Inferior parietal cortex (tissue), 1 donor: ENCODE results near the gene PDZRN3.

Source experiments
- DNase-seq: peaks from one replicate; pipeline ENCODE4 v3.0.0-alpha.2; 2016; ENCODE audit errors: extremely low spot score

PDZRN3 gene

GRCh38 chr3:73389928-73390327 is 234.8 kb downstream of the PDZRN3 start:
- DNase-seq = no peak

- DNase-seq = no peak
Observed at GRCh38 chr3:73389117-73389813, 235.5 kb downstream of the PDZRN3 start.

- no peak for DNase-seq
Observed at GRCh38 chr3:73385568-73385967, 239.2 kb downstream of the PDZRN3 start.

GRCh38 chr3:73384091-73384906 is 240.4 kb downstream of the PDZRN3 start:
- DNase-seq = no peak

- no peak for DNase-seq
Observed at GRCh38 chr3:73383470-73384049, 241.2 kb downstream of the PDZRN3 start.

- no peak for DNase-seq
Observed at GRCh38 chr3:73381551-73381950, 243.2 kb downstream of the PDZRN3 start.

- DNase-seq = no peak
Observed at GRCh38 chr3:73380735-73381532, 243.8 kb downstream of the PDZRN3 start.

GRCh38 chr3:73379465-73379864 is 245.3 kb downstream of the PDZRN3 start:
- DNase-seq = no peak

- DNase-seq = no peak
Observed at GRCh38 chr3:73378207-73378606, 246.5 kb downstream of the PDZRN3 start.

- peak; percentile 53 for DNase-seq
Observed at GRCh38 chr3:73365756-73366397, 258.9 kb downstream of the PDZRN3 start.

- DNase-seq = no peak
Observed at GRCh38 chr3:73364517-73364916, 260.2 kb downstream of the PDZRN3 start.

GRCh38 chr3:73363093-73363492 is 261.6 kb downstream of the PDZRN3 start:
- no peak for DNase-seq

- DNase-seq = no peak
Observed at GRCh38 chr3:73361591-73361990, 263.1 kb downstream of the PDZRN3 start.

GRCh38 chr3:73353649-73354217 is 271.0 kb downstream of the PDZRN3 start:
- no peak for DNase-seq

- DNase-seq = no peak
Observed at GRCh38 chr3:73352841-73353645, 271.7 kb downstream of the PDZRN3 start.

GRCh38 chr3:73351423-73352071 is 273.2 kb downstream of the PDZRN3 start:
- DNase-seq = no peak

- no peak for DNase-seq
Observed at GRCh38 chr3:73350996-73351395, 273.7 kb downstream of the PDZRN3 start.

GRCh38 chr3:73349657-73350056 is 275.1 kb downstream of the PDZRN3 start:
- DNase-seq = no peak

GRCh38 chr3:73342077-73342476 is 282.7 kb downstream of the PDZRN3 start:
- no peak for DNase-seq
